Esophagus muscularis mucosa (tissue), 4 donors: ENCODE data around the gene PDE1C. TPM values are rescaled to one million over a fixed set of nuclear protein-coding genes. Genes with fewer than 3 reads are reported as not detected.

Source experiments
- DNase-seq: peaks from one replicate; pipeline ENCODE4 v3.0.0-alpha.2; 2017; ENCODE audit errors: extremely low spot score
- H3K27ac ChIP-seq, 4 donors: fragments of 200-600 bp; sonication (generic); replicated peaks in 1 of 4; 1 replicate in 3 of 4; 2 replicates in 1 of 4; pipeline ENCODE4 v1.5.1; 2016 to 2019; ENCODE audit warnings: mild to moderate bottlenecking in 1 of 4
- H3K27me3 ChIP-seq, 4 donors: fragments of 200-600 bp; sonication (generic); one replicate each; pipeline versions ENCODE4 v1.5.1 to v1.6.0; 2016 to 2019
- H3K36me3 ChIP-seq, 4 donors: fragments of 200-600 bp; sonication (generic); one replicate each; pipeline ENCODE4 v1.5.1; 2016 to 2019
- H3K4me1 ChIP-seq, 4 donors: fragments of 200-600 bp; sonication (generic); one replicate each; pipeline ENCODE4 v1.5.1; 2016 to 2019
- H3K4me3 ChIP-seq, 4 donors: fragments of 200-600 bp; sonication (generic); 1 replicate in 2 of 4; 2 replicates in 2 of 4; pipeline ENCODE4 v1.5.1; 2016 to 2019; ENCODE audit warnings: mild to moderate bottlenecking in 4 of 4, moderate library complexity in 1 of 4
- H3K9me3 ChIP-seq, 4 donors: fragments of 200-600 bp; sonication (generic); 1 replicate in 3 of 4; 2 replicates in 1 of 4; pipeline ENCODE4 v1.5.1; 2016 to 2019
- CTCF ChIP-seq, 3 experiments: fragments of 200-600 bp in 2 of 3; fragments of 450-650 bp in 1 of 3; sonication (generic) in 2 of 3; IDR thresholded peaks; one replicate each; pipeline ENCODE4 v1.5.1; 2017 to 2019; ENCODE audit warnings: antibody characterized with exemption in 3 of 3, mild to moderate bottlenecking in 2 of 3, moderate library complexity in 1 of 3
- EP300 ChIP-seq: sonication (generic); formaldehyde crosslinking; IDR thresholded peaks from one replicate; pipeline ENCODE4 v1.6.1; 2017; ENCODE audit warnings: antibody characterized with exemption
- POLR2A ChIP-seq: fragments of 450-650 bp; IDR thresholded peaks from one replicate; pipeline ENCODE4 v1.6.1; 2017; ENCODE audit warnings: antibody characterized with exemption, moderate library complexity, mild to moderate bottlenecking, low read depth
- POLR2AphosphoS5 ChIP-seq, 2 donors: sonication (generic); formaldehyde crosslinking; IDR thresholded peaks; one replicate each; pipeline ENCODE4 v1.6.1; 2017; ENCODE audit warnings: antibody characterized with exemption in 2 of 2
- WGBS: methylation state at CpG from one replicate; pipeline ENCODE4 v1.1.5; 2018; 5-methylcytosine and 5-hydroxymethylcytosine counted together
- intact Hi-C: fragments of 100-400 bp; cut with DNase I; formaldehyde crosslinking; loops from one replicate; pipeline ENCODE4 v1.15.1; 2023
- total RNA-seq, 4 donors: library from RNA; depleted of rRNA; stranded (reverse); fragments of >200 nt; gene quantifications; one replicate each; pipeline versions ENCODE4 v1.1.0 to v1.2.1, GENCODE V29; 2016

Gene PDE1C
- total RNA-seq, 4 donors from 2014 or later, result 13.3 to 25.5 (median 17.3) TPM

- WGBS, result 83% methylated on average over 2 of the region's 2 CpGs
- intact Hi-C loops, result no loop called here
- Histone ChIP-seq H3K27ac (no peak overlapping the region), H3K4me3 (no peak overlapping the region), H3K36me3 (no peaks in the 10 kb centered on the region), H3K9me3 (no peaks in the 10 kb centered on the region), H3K4me1 (no peaks in the 10 kb centered on the region), H3K27me3 (no peaks in the 10 kb centered on the region)
- DNase-seq, result no peak
- TF ChIP-seq POLR2A, result no peak
- TF ChIP-seq POLR2AphosphoS5 (IDR thresholded peaks at IDR 0.05), result no peak
- TF ChIP-seq EP300, result no peak
- no peak for TF ChIP-seq CTCF (IDR thresholded peaks at IDR 0.05)
Observed at GRCh38 chr7:31791881-31792280, 278.3 kb downstream of the PDE1C start.

GRCh38 chr7:31788883-31789680 lies 281.1 kb downstream of the PDE1C start:
- DNase-seq, result no peak
- 76% methylated on average over 3 of the region's 3 CpGs for WGBS
- intact Hi-C loops, result no loop called here
- Histone ChIP-seq H3K4me1 (peaks cover 0 to 16% (median 10%) of the 10 kb centered on the region in 4 donors), H3K9me3 (no peaks in the 10 kb centered on the region), H3K27ac (no peak overlapping the region), H3K27me3 (no peaks in the 10 kb centered on the region), H3K4me3 (no peak overlapping the region), H3K36me3 (no peaks in the 10 kb centered on the region)
- TF ChIP-seq CTCF (IDR thresholded peaks at IDR 0.05) (no peak), POLR2A (no peak), EP300 (no peak), POLR2AphosphoS5 (IDR thresholded peaks at IDR 0.05) (no peak)

- 59% methylated on average over 1 of the region's 1 CpG for WGBS
- intact Hi-C loops, result no loop called here
Observed at GRCh38 chr7:31788445-31788844, 281.8 kb downstream of the PDE1C start.

GRCh38 chr7:31786326-31786725 lies 283.9 kb downstream of the PDE1C start:
- Histone ChIP-seq H3K4me3 (no peak overlapping the region), H3K4me1 (peaks cover 0 to 16% (median 10%) of the 10 kb centered on the region in 4 donors), H3K36me3 (no peaks in the 10 kb centered on the region), H3K9me3 (no peaks in the 10 kb centered on the region), H3K27ac (no peak overlapping the region), H3K27me3 (no peaks in the 10 kb centered on the region)
- TF ChIP-seq EP300 (no peak), CTCF (IDR thresholded peaks at IDR 0.05) (no peak), POLR2A (no peak), POLR2AphosphoS5 (IDR thresholded peaks at IDR 0.05) (no peak)
- intact Hi-C loops, result no loop called here
- no peak for DNase-seq
- 62% methylated on average over 3 of the region's 3 CpGs for WGBS

More at GRCh38 chr7:31788445-31788844, 281.8 kb downstream of the PDE1C start:
- Histone ChIP-seq H3K9me3 (no peaks in the 10 kb centered on the region), H3K36me3 (no peaks in the 10 kb centered on the region), H3K4me1 (peaks cover 0 to 16% (median 10%) of the 10 kb centered on the region in 4 donors), H3K27ac (no peak overlapping the region), H3K27me3 (no peaks in the 10 kb centered on the region), H3K4me3 (no peak overlapping the region)
- TF ChIP-seq POLR2AphosphoS5 (IDR thresholded peaks at IDR 0.05) (no peak), POLR2A (no peak), EP300 (no peak), CTCF (IDR thresholded peaks at IDR 0.05) (no peak)
- no peak for DNase-seq
